HG03045 (cell line): ENCODE results near the gene HYCC2.
"Not testable (repeated sequence)": the region's sequence is repeated elsewhere in the genome, so short reads cannot be mapped to it uniquely, and the experiment has no call there.

Experiments used
- ATAC-seq: cut with Tn5 transposase; IDR thresholded peaks from one replicate; pipeline ENCODE4 v1.9.1; 2021; ENCODE audit warnings: mild to moderate bottlenecking, moderate library complexity; ENCODE audit not compliant: unreplicated experiment

HYCC2 gene

GRCh38 chr2:201071479-201072200 lies at the start of gene HYCC2, which contains the start of gene NDUFB3:
Gene HYCC2 (minus strand): TSS chr2:201071671. CDS start chr2:201024009, 47,662 bp downstream.
Gene NDUFB3 (plus strand): TSS chr2:201072001. CDS start chr2:201078883, 6,882 bp downstream.
- ATAC-seq = peak; percentile 99

GRCh38 chr2:201118961-201119854 lies 47.7 kb upstream of the HYCC2 start:
- no peak for ATAC-seq

DNA sequence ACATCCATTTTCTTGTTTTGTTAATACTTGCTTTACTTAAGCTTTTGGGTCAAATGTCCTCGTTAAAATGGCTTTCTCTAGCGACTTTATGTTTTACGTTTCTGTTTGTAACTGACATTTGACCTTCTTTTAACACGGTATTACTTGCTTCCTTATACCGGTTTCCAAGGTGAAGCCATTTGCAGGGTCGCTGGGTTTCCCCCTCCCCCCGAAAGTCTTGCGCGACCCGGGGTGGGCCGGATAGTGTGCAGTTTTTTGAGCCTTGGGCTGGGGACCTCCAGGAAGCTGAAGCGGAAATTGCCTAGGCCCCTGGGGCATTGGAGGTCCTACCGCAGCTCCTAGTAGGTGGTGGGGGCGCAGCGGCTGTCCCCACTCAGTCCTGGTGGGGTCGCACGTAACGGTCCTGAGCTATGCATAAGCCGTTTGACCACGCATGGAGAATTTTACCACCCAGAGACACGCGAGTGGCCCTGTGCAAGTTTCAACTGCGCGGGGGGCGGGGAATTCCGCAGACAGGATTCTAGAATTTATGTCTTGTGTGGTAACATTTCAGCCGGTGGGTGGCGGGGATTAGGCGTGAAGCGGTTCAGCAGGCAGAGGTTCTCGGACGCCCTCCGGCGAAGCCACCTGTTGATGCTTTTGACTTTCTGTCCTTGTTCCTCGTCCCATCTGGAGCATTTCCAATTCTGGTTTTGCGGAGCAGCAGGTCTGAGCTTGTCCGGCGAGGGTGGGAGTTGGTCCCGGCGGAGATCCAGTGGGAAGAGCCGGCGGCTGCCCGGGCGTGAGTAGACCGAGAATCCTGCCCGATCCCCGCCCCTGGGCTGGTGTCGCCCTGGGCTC lies 46.9 kb upstream of the HYCC2 start:
- ATAC-seq = peak; percentile 50

- ATAC-seq = not testable (repeated sequence)
Observed at GRCh38 chr2:201117735-201118094, 46.2 kb upstream of the HYCC2 start.

DNA sequence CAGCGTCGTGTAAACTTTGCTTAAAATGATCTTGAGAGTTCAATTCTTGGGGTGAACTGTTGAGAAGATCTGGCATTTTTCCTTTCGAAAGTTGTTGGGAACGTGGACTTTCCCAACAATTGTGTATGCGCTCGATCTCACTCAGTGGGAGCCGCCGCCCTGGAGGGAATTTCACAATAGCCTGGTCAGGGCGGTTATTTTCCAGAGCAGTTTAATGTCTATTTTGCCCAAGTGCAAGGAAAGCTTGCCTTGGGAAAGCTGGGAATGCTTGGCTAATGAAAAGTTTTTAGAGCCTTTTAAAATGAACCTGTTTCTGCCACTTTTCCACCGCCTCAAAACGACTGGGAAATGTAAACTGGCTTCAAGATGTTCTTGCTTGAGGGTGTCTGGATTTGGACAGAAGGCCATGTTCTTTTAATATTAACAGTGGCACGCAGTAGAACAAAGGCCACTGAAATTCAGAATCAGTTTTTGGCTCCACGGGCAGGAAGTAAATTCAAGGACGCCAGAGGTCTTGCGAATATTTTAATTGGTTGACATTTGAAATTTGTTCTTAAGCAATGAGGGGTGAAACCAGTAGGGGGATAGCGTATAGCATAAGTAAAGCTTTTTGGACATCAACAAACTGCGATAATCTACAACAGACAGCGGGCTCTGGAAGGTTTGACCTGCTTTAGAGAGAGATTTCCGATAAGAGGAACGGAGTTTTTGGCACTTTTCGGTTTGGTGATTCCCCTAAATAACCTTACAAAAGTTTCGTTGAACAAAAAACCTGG lies 45.7 kb upstream of the HYCC2 start:
- no peak for ATAC-seq

- ATAC-seq = peak; percentile 41
Observed at GRCh38 chr2:201116115-201116958, 44.9 kb upstream of the HYCC2 start, which contains the start of gene CFLAR. Gene CFLAR (plus strand): TSS chr2:201116164. CDS start chr2:201129866, 13,702 bp downstream.

- ATAC-seq = no peak
Observed at GRCh38 chr2:201114846-201115245, 43.4 kb upstream of the HYCC2 start.

DNA sequence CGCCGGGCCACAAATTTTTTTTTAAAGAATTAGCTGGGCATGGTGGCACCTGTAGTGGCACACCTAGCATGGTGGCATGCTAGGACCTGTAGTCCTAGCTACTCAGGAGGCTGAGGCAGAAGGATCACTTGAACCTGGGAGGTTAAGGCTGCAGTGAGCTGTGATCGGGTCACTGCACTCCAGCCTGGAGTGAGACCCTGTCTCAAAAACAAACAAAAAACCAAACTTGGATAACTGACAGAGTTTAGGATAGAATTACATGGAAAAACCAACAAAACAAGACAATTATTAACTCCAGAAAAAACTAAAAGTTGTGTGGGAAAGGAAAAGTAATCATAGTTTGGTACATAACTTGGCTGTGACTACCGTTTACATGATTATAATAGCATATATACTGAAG lies 42.9 kb upstream of the HYCC2 start:
- no peak for ATAC-seq

DNA sequence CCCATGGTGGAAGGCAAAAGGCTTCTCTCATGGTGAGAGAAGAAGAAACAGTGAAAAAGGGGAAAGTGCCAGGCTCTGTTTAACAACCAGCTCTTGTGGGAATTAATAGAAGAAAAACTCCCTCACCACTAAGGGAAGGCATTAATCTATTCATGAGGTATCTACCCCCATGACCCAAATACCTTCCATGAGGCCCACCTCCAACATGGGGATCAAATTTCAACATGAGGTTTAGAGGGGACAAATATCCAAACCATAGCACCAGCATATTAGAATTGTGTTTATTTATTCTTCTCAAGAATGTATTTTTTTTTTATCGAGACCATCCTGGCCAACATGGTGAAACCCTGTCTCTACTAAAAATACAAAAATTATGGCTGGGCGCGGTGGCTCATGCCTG lies 39.6 kb upstream of the HYCC2 start:
- ATAC-seq = no peak

- no peak for ATAC-seq
Observed at GRCh38 chr2:201110615-201111014, 39.1 kb upstream of the HYCC2 start.

GRCh38 chr2:201109186-201109585 lies 37.7 kb upstream of the HYCC2 start:
- ATAC-seq = no peak

DNA sequence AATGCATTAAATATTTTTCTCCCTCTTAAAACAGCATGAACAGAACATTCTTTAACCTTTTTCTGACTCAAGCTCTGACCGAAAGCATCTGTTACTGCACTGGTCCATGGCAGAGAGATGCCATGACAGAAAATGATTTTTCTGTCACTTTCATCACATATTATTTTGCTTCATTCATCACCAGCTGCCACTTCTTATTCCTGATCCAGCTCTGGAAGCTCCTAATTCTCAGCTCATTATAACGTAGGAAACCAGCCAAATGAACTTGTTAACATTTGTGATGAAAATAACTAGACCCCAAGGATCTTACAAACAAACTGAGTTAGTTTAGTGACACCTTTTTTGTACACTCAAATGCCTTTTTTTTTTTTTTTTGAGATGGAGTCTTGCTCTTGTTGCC lies 36.9 kb upstream of the HYCC2 start:
- ATAC-seq = no peak

DNA sequence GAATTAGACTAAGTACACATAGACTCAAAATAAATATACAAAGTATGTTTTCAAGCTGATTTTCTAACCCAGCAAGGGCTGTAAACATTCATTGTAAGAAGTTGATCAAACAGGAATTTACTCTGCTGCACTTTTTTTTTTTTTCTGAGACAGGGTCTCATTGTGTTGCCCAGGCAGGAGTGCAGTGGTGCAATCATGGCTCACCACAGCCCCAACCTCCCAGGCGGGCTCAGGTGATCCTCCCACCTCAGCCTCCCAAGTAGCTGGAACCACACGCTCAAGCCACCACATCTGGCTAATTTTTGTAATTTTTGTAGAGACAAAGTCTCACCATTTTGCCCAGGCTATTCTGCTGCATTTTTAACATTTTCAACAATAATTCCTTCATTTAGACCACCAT lies 36.2 kb upstream of the HYCC2 start:
- ATAC-seq = no peak

DNA sequence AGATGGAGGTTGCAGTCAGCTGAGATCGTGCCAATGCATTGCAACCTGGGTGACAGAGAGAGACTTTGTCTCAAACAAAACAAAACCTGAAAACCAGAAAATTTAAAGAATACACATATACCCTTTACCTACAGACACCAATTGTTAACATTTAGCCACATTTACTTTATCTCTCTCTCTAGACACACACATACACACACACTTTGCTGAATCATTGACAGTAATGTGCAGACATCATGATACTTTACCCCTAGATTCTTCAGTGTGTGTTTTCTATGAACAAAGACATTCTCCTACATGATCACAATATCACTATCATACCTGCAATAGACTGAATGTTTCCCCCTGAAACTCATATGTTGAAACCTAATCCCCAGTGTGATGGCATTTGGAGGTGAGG lies 34.3 kb upstream of the HYCC2 start:
- ATAC-seq = no peak

GRCh38 chr2:201100497-201100896 lies 29.0 kb upstream of the HYCC2 start:
- no peak for ATAC-seq

DNA sequence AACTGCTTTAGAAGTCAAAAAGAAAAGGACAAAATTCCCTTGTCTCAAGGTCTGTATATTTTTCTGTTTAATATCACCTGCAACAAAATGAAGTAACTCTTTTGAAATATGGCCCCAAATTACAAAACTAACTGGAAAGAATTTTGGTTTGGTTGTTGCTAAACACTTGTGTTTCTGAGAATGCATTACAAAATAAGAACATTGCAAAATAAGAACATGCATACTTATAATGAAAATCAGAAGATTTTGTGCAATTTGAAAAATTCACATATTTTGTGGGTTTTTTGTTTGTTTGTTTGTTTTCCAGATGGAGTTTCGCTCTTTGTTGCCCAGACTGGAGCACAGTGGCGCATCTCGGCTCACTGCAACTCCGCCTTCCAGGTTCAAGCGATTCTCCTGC lies 22.1 kb upstream of the HYCC2 start:
- ATAC-seq = no peak

GRCh38 chr2:201090574-201090973 lies 19.1 kb upstream of the HYCC2 start:
- ATAC-seq = no peak

DNA sequence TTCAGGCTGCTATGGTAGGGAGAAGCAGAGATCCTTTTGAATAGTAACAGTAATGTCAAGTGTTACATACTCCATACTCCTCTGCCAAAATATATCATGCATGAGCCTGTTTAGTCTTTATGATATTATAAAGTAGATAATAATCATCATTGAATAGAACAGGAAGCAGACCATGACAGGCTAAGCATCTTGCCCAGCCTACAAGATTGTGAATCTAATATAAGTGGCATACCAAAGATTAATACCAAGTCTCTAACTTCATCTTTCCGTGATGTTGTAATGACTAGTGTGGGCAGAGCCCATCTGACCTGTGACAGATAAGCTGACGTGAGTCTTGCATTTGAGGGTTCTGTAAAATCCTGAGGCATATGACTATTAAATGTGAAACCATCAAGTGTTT lies 13.4 kb upstream of the HYCC2 start:
- no peak for ATAC-seq

- ATAC-seq = no peak
Observed at GRCh38 chr2:201074996-201075395, 3.5 kb upstream of the HYCC2 start.
